HPDE6-E6E7 (cell line): ENCODE measurements around the gene EEF2K.

Experiments used
- DNase-seq: peaks from one replicate; pipeline ENCODE4 v3.0.0; 2011; ENCODE audit warnings: missing footprints; ENCODE audit errors: extremely low spot score

The EEF2K gene

DNA sequence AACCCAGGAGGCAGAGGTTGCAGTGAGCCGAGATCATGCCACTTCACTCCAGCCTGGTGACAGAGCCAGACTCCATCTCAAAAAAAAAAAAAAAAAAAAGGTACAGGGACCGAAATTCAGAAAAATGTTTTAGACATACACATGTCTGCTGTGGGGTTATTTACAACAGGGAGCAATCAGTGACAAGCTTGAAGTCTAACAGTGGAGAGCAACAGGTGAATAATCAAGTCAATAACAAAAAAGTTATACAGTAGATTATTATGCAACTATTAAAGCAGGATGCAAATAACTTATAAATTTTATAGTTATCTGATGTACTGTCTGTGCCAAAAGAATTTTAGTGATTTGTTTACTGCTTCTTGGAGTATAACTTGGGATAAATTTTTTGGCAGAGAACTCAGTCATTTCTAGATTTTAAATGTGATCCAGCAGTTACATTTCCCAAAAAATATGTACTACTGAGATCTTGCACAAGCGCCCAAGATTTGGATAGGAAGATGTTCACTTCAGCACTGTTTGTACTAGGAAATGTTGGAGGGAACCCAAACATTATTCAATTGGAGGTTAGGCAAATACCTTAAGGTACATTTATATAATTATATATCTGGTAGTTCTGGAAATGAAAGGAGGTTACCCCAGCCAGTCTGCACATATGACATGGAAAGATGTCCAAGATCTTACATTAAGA lies 34.1 kb downstream of the EEF2K start:
- DNase-seq = no peak

DNA sequence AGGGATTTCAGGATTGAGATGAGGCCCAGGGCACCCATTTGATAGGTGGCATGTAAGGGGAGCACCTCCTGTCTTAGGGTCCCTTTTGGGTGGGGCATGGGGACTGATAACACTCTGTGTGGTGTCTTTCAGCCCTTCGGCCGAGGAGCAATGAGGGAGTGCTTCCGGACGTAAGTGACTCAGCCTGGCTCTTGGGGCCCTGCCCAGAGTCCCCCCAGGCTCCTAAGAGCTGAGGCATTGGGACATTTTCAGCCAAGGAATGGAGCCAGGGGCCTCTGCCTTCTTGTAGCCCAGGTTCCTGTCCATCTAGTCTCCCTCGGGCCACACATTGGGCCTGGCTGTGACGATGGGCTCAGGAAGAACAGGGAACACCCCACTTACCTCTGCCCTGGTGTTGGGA lies 44.4 kb downstream of the EEF2K start:
- DNase-seq = no peak

DNA sequence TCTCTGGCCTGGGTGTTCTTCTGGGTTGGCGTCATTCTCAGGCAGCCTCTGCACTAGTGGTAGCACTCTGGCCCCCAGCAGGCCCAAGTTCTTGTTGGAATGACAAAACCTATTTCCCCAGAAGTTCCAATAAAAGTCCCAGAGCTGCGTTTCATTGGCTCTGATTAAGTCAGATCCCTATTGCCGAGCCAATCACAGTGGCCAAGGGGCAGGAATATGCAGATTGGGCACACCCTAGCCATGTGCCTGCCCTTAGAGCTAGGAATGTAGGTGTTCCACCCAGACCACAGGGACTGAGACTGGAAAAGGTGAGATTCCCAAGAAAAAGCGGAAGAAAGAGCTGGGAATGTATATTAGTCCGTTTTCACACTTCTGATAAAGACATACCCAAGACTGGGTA lies 46.2 kb downstream of the EEF2K start:
- no peak for DNase-seq

DNA sequence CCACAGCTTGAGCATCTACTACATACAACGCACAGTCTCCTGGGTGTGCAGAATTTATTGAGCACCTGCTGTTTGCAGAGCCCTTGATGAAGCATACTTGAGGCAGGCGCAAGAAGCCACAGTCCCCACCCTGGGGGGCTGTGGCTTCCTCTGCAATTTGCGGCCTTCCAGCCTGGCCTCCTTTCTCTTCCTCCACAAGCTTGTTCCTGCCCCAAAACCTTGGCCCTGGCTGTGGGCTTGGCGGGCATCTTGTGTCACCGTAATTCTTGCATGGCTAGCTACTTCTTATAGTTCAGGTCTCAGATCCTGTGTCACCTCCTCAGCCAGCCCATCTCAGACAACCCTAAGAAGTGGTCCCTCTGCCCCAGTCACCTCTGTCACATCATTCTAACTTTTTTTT lies 47.2 kb downstream of the EEF2K start:
- DNase-seq = no peak

DNA sequence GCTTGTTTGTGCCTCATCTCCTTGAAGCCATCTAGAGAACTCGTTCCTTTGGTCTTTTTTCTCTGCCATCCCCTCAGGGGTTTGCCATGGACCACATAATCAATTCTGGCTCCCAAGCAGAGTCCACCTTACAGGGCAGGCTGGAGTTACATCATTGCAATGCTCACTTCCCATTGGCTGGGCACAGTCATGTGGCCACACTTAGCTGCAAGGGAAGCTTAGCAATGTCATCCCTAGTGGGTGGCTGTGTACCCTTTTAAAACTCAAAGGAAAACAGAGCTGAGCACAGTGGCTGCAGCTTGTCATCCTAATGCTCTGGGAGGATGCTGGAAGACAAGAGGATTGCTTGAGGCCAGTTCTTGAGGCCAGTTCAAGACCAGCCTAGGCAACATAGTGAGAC lies 49.3 kb downstream of the EEF2K start:
- DNase-seq = no peak

DNA sequence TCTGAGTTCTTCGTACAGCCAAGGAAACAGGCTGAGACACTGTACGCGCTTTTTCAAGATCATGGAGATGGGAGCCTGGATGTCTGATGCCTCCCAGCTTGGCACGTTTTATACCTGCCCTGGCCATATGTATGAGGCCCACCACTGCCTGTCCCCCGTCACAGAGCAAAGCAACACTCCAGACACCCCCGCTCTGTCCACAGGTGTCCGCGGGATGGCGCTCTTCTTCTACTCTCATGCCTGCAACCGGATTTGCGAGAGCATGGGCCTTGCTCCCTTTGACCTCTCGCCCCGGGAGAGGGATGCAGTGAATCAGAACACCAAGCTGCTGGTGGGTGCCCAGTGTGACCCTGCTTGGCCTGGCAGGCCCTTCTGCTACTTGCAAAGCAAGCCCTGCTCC lies 51.4 kb downstream of the EEF2K start:
- DNase-seq = no peak

DNA sequence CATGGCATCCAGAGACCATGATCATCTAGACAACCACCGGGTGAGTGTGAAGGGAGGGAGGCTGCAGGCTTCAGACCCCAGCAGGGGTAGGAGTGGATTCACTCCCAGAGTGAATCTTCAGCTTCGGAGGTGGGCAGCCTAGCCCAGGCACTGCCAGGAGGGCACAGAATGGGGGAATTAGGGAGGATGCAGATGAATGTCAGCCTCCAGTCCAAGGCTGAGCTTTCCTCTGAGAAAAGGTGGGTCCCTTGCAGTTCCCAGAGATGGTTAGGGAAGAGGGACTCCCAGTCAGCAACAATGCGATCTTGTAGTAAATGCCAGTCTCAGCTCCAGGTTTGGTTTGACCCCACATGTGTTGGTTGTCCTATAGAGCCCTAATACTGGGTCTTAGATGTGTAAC lies 54.4 kb downstream of the EEF2K start:
- no peak for DNase-seq

DNA sequence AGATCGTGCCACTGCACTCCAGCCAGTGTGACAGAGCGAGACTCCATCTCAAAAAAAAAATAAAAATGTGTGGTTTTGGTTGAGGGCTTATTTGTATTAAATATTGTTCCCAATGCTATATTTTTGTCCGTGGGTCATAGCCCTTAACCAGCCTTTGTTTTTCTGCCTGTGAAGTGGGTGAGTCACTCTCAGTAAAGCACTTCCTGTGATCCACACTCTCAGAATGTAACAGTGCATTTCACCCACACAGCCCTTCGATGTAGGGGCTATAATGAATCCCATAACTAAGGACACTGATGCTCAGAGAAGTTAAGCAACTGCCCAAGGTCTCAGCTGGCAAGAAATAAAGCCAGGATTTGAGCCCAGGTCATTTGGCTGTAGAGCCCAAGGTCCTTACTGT lies 56.4 kb downstream of the EEF2K start:
- no peak for DNase-seq

DNA sequence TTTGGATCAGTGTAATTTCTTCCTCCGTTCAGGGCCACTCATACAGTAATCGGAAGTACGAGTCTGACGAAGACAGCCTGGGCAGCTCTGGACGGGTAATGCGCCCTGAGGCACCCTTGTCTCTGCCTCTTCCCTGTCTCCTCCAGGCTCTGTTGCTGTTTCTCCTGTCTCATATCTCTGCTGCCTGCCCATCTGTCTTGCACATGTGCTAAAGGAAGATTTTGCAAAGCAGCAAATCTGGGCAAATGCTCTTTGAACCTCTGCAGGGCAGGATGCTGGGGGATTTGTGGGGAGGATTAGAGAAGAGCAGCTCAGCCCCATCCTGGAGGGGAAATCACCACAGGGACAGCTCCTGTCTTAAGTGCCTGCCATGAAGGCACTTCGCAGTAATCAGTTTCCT lies 58.7 kb downstream of the EEF2K start:
- no peak for DNase-seq

DNA sequence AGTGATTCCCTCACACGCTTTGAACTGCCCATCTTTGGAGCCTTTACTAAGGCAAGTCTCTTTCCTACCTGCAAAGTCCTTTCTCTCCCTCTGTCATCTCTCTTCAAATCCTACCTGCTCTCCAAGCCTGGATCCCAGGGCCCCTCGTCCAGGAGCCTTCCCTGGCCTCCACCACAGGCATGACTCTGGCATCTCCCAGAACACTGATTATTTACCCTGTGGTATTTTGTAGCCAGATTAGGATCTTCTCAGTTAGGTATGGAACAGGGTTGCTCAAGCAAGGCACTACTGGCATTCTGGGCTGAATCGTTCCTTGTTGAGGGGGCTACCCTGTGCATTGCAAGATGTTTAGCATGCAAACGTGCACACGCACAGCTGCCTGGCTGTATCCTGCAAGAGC lies 59.3 kb downstream of the EEF2K start:
- no peak for DNase-seq

DNA sequence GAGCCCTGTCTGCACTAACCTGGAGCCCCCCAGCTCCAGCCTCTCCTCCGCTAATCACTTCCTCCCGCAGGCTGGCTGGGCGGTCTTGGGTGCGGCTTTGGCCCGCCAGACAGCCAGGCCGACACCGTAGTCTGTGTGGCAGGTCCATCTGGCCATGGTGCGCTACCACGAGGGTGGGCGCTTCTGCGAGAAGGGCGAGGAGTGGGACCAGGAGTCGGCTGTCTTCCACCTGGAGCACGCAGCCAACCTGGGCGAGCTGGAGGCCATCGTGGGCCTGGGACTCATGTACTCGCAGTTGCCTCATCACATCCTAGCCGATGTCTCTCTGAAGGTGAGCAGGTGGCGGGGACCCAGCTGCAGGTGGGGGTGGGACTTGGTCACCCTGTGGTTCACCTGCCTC lies 60.5 kb downstream of the EEF2K start:
- no peak for DNase-seq

DNA sequence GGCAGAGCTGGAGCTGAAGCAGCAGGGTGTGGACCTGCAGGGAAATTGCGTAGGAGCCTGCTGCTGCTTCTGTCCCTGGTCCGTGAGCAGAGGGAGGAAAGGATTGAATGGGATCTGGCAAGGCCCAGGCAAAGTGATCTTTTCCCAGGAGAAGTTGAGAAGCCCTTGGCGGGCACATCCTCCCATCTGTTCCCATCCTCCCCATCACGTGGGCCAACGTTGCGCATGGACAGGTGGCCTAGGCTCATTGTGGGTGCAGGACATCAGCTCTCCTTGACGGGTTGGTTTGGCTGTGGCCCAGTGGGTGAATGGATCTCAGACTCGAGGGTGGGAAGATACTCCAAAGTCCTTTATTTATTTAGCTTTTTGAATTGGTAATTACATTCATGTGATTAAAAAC lies 61.7 kb downstream of the EEF2K start:
- no peak for DNase-seq

DNA sequence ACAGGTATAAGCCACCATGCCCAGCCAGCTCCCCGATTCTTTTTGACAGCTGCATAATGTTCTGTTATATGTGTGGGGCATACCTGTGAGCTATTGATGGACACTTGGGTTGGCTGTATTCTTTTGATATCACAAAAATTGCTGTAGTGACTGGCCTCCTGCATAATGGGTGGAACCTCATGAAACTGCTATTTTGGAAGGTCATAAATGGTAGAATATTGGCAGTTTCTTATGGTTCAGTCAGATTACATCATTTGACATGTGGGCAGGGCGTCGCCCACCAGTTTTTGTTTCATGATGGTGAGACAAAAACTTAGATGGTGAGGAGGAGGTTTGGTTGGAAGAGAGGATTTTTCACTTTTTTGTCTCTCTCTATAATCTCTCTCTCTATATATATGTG lies 64.4 kb downstream of the EEF2K start:
- DNase-seq = no peak

DNA sequence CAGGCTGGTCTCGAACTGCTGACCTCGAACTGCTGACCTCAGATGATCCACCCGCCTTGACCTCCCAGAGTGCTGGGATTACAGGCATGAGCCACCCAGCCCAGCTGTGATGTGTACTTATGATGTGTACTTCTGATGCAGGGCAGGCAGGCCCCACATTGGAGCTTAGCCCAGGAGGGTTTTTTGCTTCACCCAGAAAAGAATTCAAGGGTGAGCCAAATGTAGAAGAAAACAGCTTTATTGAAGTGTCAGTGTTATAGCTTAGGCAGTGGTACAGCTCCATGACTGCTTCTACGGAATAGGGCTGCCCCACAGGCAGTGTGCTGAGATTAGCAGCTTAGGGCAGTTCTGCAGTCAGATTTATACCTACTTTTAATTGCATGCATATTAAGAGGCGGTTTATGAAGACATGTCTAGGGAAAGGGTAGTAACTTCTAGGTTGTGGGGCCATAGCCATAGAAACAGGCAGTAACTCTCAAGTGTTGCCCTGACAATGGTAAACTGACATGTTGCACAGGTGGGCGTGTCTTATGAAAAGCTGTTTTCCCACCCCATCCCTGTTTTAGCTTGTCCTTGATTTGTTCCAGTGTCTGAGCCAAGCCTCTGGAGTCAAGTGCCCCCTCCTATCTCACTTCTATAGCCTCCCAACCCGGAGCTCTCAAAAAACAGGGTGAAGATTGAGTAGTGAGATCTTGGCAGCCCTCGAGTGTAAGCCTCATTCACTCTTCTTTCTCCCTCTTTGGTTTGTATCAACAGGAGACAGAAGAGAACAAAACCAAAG lies 67.0 kb downstream of the EEF2K start:
- no peak for DNase-seq

DNA sequence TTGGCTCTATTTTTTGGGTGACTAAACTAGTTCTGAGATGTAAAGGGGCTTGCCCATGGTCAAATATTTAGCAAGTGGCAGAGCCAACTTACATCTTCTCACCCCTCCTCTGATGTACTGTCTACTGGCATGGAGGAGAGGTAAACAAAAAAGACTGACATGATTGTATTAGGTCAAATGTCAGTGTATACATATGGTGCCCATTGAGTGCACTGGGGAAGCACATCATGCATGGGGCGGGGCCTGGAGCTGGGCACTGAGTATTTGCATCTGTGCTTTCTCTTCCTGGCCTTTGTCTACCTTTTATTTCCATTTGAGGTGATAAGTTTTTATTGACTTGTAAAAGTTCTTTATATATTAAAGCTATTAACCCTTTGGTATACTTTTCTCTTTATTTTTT lies 68.8 kb downstream of the EEF2K start:
- DNase-seq = no peak

DNA sequence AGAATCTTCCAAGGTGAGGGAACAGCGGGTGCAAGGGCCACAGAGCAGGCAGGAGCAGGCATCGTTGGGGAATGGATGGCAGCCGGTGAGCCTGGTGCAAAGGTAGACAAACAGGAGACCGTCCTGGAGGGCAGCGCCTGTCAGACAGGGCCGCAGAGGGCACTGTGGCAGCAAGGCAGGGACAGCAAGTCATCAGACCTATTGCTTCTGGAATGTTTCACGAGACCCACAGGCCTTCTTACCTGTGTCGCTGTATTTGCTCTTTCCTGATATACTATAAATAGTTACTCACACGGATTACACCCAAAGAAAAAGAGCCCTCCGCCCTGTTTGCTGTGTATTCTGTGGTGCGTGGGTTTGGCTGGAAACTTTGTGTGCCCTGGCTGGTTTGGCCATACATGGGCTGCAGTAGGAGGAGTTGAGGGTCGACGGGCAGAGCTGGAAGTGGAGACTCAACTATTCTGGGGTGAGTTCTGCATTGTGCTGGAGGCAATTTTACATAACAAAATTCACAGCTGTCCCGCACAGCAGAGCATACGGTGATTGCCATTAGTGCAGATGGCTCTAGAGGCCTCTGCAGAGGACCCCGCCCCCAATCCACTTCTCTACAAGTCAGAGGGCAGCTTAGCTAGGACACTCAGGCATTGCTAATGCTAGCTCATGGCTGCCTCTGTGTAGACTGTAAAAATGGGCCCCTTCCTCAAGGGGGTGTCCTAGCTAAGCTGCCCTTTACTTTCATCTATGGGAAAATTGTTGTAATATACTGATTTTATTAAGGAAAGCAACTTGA lies 72.6 kb downstream of the EEF2K start:
- DNase-seq = no peak

DNA sequence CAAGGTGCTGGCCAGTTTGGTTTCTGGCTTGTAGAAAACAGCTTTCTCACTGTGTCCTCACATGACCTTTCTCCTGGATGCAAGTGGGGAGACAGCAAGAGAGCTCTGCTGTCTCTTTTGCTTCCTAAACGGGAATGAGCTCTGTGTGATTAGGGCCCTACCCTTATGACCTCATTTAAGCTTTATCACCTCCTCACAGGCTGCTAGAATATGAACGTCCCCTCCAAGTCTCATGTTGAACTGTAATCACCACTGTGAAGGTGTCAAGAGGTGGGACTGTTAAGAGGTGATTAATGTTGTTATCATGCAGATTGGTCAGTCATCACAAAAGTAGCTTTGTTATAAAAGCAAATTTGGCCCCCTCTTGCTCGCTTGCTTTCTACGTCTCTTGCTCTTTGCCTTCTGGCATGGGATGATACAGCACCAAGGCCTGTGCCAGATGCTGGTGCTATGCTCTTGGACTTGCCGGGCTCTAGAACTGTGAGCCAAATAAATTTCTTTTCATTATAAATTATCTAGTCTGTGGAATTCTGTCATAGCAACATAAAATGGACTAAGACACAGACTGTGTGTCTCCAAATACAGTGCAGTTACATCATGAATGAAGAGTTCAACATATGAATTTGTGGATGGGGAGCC lies 76.3 kb downstream of the EEF2K start:
- DNase-seq = no peak

DNA sequence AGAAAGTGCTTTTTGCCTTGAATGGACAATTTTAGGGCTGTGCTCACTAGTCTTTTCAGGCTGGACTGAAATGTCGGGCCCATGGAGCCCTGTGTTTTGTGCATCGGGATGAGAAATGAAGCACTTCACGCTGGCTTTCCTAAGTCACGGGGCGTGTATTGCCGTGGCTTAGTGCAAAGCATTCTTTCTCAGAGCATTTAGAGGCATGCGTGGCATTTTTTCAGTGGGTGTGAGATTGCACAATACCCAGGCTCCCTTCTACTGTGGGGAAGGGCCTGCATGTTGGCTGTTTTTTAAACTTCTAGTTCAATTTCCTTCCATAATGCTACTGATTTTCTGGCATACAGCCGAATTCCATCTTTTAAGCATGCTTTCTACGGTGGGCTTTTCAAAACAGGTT lies 78.6 kb downstream of the EEF2K start:
- no peak for DNase-seq

DNA sequence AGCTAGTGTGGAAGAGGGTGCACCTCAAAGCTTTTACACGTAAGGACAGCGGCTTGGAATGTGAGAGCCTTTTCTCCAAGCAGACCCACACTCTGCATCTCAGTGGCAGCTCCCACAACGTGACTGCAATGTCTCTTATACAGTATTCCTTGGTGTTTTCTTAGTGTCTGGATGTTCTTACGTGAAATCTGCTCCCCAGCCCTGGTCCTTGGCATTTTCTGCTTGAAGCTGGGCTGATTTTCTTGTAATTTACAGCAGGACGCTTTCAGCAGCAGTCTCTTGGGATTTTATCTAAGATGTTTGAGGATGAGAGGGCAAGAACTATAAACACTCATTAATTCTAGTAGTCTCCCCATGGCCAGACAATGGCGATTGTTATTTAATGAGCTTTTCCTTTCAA lies 79.0 kb downstream of the EEF2K start:
- no peak for DNase-seq

DNA sequence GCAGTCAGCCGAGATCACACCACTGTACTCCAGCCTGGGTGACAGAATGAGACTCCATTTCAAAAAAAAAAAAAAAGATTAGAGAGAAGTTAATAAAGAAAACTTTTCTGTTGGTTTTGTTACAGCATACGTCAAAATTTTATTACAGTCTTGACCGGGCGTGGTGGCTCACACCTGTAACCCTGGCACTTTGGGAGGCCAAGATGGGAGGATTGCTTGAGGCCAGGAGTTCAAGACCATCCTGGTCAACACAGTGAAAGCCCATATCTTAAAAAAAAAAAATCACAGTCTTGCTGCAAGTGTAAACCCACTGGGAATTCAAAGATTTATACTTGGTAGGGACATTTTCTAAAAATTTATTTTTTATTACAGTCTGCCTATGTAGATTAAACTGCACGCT lies 84.9 kb downstream of the EEF2K start:
- DNase-seq = no peak

DNA sequence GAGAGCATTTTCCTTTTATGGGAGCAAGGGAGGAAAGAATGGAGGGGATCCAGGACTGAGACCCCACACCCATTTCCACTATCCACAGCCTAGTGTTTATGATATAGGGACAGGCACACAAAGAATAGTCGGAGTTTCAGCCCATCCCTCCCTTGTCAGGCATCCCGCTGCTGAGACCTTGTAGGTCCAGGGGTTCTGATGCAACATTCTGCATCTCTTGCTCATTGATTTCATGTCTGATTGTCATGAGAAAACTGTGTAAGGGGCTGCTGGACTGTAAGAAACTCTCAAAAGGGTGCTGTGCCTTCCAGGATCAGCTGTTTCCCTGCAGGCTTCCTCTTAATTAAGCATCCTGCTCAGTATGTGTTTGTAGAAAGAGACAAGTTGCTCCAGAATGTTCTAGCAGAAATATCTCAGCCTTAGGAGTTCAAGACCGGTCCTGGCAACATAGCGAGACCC lies 85.8 kb downstream of the EEF2K start:
- DNase-seq = no peak

DNA sequence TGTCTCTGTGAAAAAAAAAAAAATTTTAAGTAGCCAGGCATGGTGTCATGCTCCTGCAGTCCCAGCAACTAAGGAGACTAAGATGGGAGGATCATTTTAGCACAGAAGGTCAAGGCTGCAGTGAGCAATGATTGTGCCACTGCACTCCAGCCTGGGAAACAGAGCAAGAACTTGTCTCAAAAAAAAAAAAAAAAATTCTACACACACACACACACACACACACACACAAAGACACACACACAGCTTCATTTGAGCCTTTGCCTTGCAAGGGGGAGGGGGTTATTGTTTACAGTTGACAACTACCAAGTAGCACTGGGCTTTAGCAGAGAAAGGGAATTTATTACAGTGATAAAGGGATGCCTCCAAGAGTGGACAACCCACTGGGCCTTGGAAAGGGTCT lies 86.2 kb downstream of the EEF2K start:
- no peak for DNase-seq
